GM20431 (cell line): ENCODE data around the gene ADARB2.

Source experiments
- in situ Hi-C: fragments of 300-500 bp; cut with MseI, MboI; formaldehyde crosslinking; loops from one replicate; pipeline ENCODE4 v1.15.0; 2020; ENCODE audit warnings: low sequenced_read_pairs; ENCODE audit not compliant: unreplicated experiment

The ADARB2 gene

GRCh38 chr10:1736144-1736971 lies 967 bp downstream of the ADARB2 start:
- in situ Hi-C loops: no loop called here

GRCh38 chr10:1735562-1735961 lies 1.8 kb downstream of the ADARB2 start:
- in situ Hi-C loops: no loop called here

- in situ Hi-C loops: no loop called here
These were observed 3.0 kb downstream of the ADARB2 start for GRCh38 chr10:1734288-1734687.

- in situ Hi-C loops: no loop called here
These were observed 3.6 kb downstream of the ADARB2 start for GRCh38 chr10:1733720-1734119.

GRCh38 chr10:1732564-1732996 lies 4.7 kb downstream of the ADARB2 start:
- in situ Hi-C loops: no loop called here

GRCh38 chr10:1731592-1731991 lies 5.7 kb downstream of the ADARB2 start:
- in situ Hi-C loops: no loop called here

- in situ Hi-C loops: no loop called here
These were observed 7.6 kb downstream of the ADARB2 start for GRCh38 chr10:1729751-1730150.

- in situ Hi-C loops: no loop called here
These were observed 10.5 kb downstream of the ADARB2 start for GRCh38 chr10:1726861-1727260.

GRCh38 chr10:1724921-1725488 lies 12.3 kb downstream of the ADARB2 start:
- in situ Hi-C loops: no loop called here

GRCh38 chr10:1716839-1717238 lies 20.5 kb downstream of the ADARB2 start:
- in situ Hi-C loops: no loop called here

- in situ Hi-C loops: no loop called here
These were observed 21.5 kb downstream of the ADARB2 start for GRCh38 chr10:1715821-1716220.

- in situ Hi-C loops: no loop called here
These were observed 24.2 kb downstream of the ADARB2 start for GRCh38 chr10:1712944-1713671.

GRCh38 chr10:1712314-1712713 lies 25.0 kb downstream of the ADARB2 start:
- in situ Hi-C loops: no loop called here

- in situ Hi-C loops: no loop called here
These were observed 28.2 kb downstream of the ADARB2 start for GRCh38 chr10:1709161-1709560.

- in situ Hi-C loops: no loop called here
These were observed 28.6 kb downstream of the ADARB2 start for GRCh38 chr10:1708746-1709145.

- in situ Hi-C loops: no loop called here
These were observed 30.6 kb downstream of the ADARB2 start for GRCh38 chr10:1706711-1707110.

- in situ Hi-C loops: no loop called here
These were observed 31.1 kb downstream of the ADARB2 start for GRCh38 chr10:1706256-1706655.

GRCh38 chr10:1698185-1698584 lies 39.1 kb downstream of the ADARB2 start:
- in situ Hi-C loops: no loop called here

GRCh38 chr10:1696106-1696505 lies 41.2 kb downstream of the ADARB2 start:
- in situ Hi-C loops: no loop called here

- in situ Hi-C loops: no loop called here
These were observed 47.2 kb downstream of the ADARB2 start for GRCh38 chr10:1690086-1690485.

- in situ Hi-C loops: no loop called here
These were observed 48.8 kb downstream of the ADARB2 start for GRCh38 chr10:1688531-1688930.
